SH-SY5Y (cell line): ENCODE measurements around the gene FBXO5.

Experiments
- GATA2 ChIP-seq: IDR thresholded peaks from 2 replicates; pipeline ENCODE4 v1.6.1; 2011; ENCODE audit warnings: mild to moderate bottlenecking, low read depth, low read length
- GATA3 ChIP-seq: IDR thresholded peaks from 2 replicates; pipeline ENCODE4 v1.6.1; 2011; ENCODE audit warnings: low read depth, mild to moderate bottlenecking, low read length, moderate library complexity

GRCh38 chr6:153032255-153032882, 49.5 kb upstream of the FBXO5 start:
- no peak for TF ChIP-seq GATA3
- no peak for TF ChIP-seq GATA2
